Lower leg skin (tissue), 3 donors: ENCODE measurements around the gene EXOC6B.

ENCODE experiments used
- POLR2A ChIP-seq, 2 donors: fragments of 450-650 bp; IDR thresholded peaks; one replicate each; pipeline ENCODE4 v1.6.1; 2016 to 2017; ENCODE audit warnings: antibody characterized with exemption in 2 of 2, mild to moderate bottlenecking in 1 of 2, moderate library complexity in 1 of 2
- TF ChIP-seq, protein P1 (sequence below), 3 donors: fragments of 450-650 bp; IDR thresholded peaks; one replicate each; pipeline ENCODE4 v1.5.1; 2016; ENCODE audit warnings: antibody characterized with exemption in 3 of 3, mild to moderate bottlenecking in 3 of 3, moderate library complexity in 2 of 3

DNA sequence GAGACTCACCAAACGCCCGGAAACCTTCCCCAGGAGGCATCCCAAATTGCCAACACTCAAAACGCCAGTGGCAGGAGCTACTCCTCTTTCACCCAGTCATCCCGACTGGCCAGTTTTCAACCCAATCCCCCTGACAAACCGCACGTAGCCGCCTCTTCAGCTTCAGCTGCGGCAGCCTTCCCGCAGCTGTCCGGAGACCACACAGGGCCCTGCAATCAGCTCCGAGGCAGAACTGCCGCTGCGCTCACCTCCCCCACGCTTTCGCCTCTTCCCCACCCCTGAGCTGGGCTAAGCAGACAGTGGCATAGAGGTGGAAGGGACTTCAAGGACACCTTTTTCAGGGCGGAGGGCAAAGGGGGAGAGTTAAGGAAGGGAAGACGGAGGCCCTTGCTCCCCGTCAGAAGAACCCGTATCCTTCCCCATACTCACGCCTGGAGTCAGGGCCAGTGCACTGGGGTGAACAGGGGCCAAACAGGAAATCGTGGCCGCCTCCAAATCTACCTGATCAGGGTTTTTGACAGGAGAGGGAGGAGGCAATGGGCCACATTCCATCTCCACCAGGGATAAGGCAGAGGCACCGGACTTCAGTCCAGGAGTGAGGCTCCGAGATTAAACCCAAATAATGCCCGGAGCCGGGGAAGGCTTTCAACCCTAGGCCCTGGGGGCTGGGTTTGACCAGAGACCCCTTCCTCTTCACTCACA is 695.0 kb downstream of the EXOC6B start:
- TF ChIP-seq, protein P1, sequence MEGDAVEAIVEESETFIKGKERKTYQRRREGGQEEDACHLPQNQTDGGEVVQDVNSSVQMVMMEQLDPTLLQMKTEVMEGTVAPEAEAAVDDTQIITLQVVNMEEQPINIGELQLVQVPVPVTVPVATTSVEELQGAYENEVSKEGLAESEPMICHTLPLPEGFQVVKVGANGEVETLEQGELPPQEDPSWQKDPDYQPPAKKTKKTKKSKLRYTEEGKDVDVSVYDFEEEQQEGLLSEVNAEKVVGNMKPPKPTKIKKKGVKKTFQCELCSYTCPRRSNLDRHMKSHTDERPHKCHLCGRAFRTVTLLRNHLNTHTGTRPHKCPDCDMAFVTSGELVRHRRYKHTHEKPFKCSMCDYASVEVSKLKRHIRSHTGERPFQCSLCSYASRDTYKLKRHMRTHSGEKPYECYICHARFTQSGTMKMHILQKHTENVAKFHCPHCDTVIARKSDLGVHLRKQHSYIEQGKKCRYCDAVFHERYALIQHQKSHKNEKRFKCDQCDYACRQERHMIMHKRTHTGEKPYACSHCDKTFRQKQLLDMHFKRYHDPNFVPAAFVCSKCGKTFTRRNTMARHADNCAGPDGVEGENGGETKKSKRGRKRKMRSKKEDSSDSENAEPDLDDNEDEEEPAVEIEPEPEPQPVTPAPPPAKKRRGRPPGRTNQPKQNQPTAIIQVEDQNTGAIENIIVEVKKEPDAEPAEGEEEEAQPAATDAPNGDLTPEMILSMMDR (IDR thresholded peaks at IDR 0.05), result no peak
- TF ChIP-seq POLR2A (IDR thresholded peaks at IDR 0.05), result no peak
